T47D (cell line): Measurements from ENCODE around the gene CNFN.

ENCODE experiments used
- DNase-seq, 2 experiments: peaks; one replicate each; pipeline versions ENCODE4 v3.0.0 to v3.0.0-alpha.2; 2011 to 2012; ENCODE audit warnings: low read depth in 1 of 2, low spot score in 1 of 2
- JUND ChIP-seq: IDR thresholded peaks from 2 replicates; pipeline ENCODE4 v1.6.1; 2012; ENCODE audit warnings: low read depth
- in situ Hi-C: cut with HindIII; loops from 2 replicates; pipeline ENCODE4 v1.10.0; 2016; ENCODE audit warnings: low sequenced_read_pairs, low pct_unique_long_range_greater_than_20kb

The CNFN gene

GRCh38 chr19:42402376-42403116 lies 12.4 kb upstream of the CNFN start:
- in situ Hi-C loops = no loop called here
- no peak for DNase-seq
- TF ChIP-seq JUND = no peak

GRCh38 chr19:42401365-42402303 lies 11.5 kb upstream of the CNFN start:
- DNase-seq = peak; percentile 73 to 76
- in situ Hi-C loops = no loop called here
- no peak for TF ChIP-seq JUND

GRCh38 chr19:42400404-42400803 lies 10.3 kb upstream of the CNFN start:
- DNase-seq = no peak
- TF ChIP-seq JUND = no peak
- in situ Hi-C loops = no loop called here

- DNase-seq = no peak
- in situ Hi-C loops = no loop called here
These were observed 7.4 kb upstream of the CNFN start for GRCh38 chr19:42397263-42398166.

GRCh38 chr19:42396381-42397262 lies 6.5 kb upstream of the CNFN start:
- in situ Hi-C loops = no loop called here
- peak; percentile 96 to 99 for DNase-seq
- TF ChIP-seq JUND = no peak

More at GRCh38 chr19:42397263-42398166, 7.4 kb upstream of the CNFN start:
- TF ChIP-seq JUND = no peak

- no peak for DNase-seq
- no peak for TF ChIP-seq JUND
- in situ Hi-C loops = no loop called here
These were observed 4.7 kb upstream of the CNFN start for GRCh38 chr19:42394751-42395150.

GRCh38 chr19:42392165-42392564 lies 2.1 kb upstream of the CNFN start:
- TF ChIP-seq JUND = no peak
- DNase-seq = no peak
- in situ Hi-C loops = no loop called here

- DNase-seq = no peak
- in situ Hi-C loops = no loop called here
- TF ChIP-seq JUND = no peak
These were observed 1.1 kb downstream of the CNFN start for GRCh38 chr19:42388851-42389489.

GRCh38 chr19:42386974-42387707 lies 3.0 kb downstream of the CNFN start:
- no peak for TF ChIP-seq JUND
- DNase-seq = peak; percentile 88 to 94
- in situ Hi-C loops = no loop called here

GRCh38 chr19:42380155-42380554 lies 9.9 kb downstream of the CNFN start:
- in situ Hi-C loops = no loop called here
- TF ChIP-seq JUND = no peak
- no peak for DNase-seq
